KOPT-K1 (cell line): ENCODE results near the gene RELL1.

ENCODE experiments used
- H3K27ac ChIP-seq: fragments of 200-600 bp; sonication (generic); 2 replicates; pipeline ENCODE4 v1.5.1; 2016; ENCODE audit warnings: antibody characterized with exemption, mild to moderate bottlenecking, low read depth, low read length; ENCODE audit not compliant: poor library complexity, severe bottlenecking
- H3K36me3 ChIP-seq: fragments of 200-600 bp; sonication (generic); 2 replicates; pipeline ENCODE4 v1.5.1; 2017; ENCODE audit warnings: antibody characterized with exemption, mild to moderate bottlenecking, low read length, moderate library complexity; ENCODE audit not compliant: insufficient read depth
- H3K9me3 ChIP-seq: fragments of 200-600 bp; sonication (generic); 2 replicates; pipeline ENCODE4 v1.5.1; 2017; ENCODE audit warnings: antibody characterized with exemption, low read length, mild to moderate bottlenecking; ENCODE audit not compliant: insufficient read depth, poor library complexity, severe bottlenecking

Gene RELL1

GRCh38 chr4:37615720-37616063 lies 70.5 kb downstream of the RELL1 start:
- H3K36me3 ChIP-seq: 0 out of 2 replicates have a peak, but pooled peaks cover 6% of the 10 kb centered on the region
- H3K27ac ChIP-seq: no peak overlapping the region
- no peaks in the 10 kb centered on the region for H3K9me3 ChIP-seq

- H3K27ac ChIP-seq: no peak overlapping the region
- no peaks in the 10 kb centered on the region for H3K9me3 ChIP-seq
- H3K36me3 ChIP-seq: 0 out of 2 replicates have a peak, but pooled peaks cover 6% of the 10 kb centered on the region
These were observed 71.0 kb downstream of the RELL1 start for GRCh38 chr4:37615059-37615719.

DNA sequence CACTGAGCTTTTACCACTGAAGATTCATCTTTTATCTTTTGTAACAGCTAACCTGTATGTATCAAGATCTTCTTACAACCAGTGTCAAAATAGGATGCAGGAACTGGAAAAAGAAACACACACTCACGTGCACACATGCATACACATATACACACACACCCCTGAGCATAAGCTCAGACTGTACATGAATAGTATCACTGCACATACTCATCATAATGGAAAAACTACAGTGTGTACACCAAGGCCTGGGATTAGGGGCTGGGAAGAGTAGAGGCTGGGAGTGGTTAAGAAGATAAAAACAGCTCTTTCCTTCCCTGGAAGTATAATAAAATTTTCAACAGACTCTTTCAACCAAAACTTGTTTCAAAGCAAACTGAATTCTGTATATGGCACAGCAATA lies 73.4 kb downstream of the RELL1 start:
- Histone ChIP-seq H3K36me3 (peaks cover 12% of the 10 kb centered on the region; the same call in 1 of the 2 replicates), H3K27ac (no peak overlapping the region), H3K9me3 (peaks cover 5% of the 10 kb centered on the region)

DNA sequence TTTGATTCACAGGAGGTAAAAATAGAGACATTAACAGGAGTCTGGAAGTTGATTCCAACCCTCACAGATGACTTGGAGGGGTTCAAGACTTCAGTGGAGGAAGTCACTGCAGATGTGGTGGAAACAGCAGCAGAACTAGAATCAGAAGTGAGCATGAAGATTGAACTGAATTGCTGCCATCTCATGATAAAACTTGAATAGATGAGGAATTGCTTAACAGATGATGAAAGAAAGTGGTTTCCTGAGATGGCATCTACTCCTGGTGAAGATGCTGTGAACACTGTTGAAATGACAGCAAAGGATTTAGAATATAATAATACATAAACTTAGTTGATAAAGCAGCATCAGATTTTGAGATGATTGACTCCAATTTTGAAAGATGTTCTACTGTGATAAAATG lies 76.5 kb downstream of the RELL1 start:
- H3K9me3 ChIP-seq: peaks cover 5% of the 10 kb centered on the region
- H3K36me3 ChIP-seq: peaks cover 12% of the 10 kb centered on the region; the same call in 1 of the 2 replicates
- no peak overlapping the region for H3K27ac ChIP-seq

GRCh38 chr4:37607018-37607417 lies 79.2 kb downstream of the RELL1 start:
- H3K9me3 ChIP-seq: peaks cover 5% of the 10 kb centered on the region
- peaks cover 12% of the 10 kb centered on the region; the same call in 1 of the 2 replicates for H3K36me3 ChIP-seq
- no peak overlapping the region for H3K27ac ChIP-seq

DNA sequence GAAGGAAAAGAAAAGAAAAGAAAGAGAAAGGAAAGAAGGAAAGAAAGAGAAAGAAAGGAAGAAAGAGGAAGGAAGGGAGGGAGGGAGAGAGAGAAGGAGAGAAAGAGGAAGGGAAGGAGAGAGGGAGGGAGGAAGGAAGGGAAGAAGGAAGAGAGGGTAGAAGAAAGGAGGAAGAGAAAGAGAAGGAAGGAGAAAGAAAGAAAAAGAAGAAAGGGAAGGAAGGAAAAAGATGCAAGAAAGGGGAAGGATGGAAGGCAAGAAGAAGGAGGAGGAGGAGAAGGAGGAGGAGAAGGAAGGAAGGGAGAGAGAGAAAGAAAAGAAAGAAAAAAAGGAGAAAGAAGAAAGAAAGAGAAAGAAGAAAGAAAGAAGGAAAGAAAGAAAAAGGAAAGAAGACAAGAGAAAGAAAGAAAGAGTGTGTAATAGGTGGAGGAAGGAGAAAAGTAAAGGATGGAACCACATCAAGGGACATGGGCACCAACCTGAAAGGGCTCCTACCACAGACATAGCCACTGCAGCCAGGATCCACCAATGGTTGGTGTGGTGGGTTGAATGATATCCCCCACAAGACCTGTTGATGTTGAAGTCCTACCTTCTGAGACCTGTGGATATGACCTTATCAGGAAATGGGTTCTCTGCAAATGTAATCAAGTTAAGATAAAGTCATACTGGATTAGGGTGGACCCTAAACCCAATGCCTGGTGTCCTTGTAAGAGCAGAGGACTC lies 80.2 kb downstream of the RELL1 start:
- H3K36me3 ChIP-seq: peaks cover 6% of the 10 kb centered on the region; the same call in 1 of the 2 replicates
- H3K27ac ChIP-seq: no peak overlapping the region
- peaks cover 5% of the 10 kb centered on the region for H3K9me3 ChIP-seq

DNA sequence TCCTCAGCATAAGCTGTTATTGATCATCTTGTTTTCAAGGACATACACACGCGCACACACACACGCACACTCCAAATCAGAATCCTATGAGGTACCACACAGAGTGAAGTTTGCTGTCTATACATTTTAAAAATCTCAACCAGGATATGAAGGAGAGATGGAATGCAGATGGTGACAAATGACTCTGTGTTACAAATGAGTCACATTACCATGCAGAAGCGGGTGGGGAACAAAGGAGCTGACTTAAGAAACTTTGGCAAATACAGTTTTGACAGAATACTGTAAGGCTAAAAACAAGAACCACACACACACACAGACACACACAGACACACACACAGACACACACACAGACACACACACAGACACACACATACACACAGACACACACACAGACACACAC lies 81.7 kb downstream of the RELL1 start:
- H3K9me3 ChIP-seq: peaks cover 5% of the 10 kb centered on the region
- peaks cover 3% of the 10 kb centered on the region; the same call in 1 of the 2 replicates for H3K36me3 ChIP-seq
- no peak overlapping the region for H3K27ac ChIP-seq

DNA sequence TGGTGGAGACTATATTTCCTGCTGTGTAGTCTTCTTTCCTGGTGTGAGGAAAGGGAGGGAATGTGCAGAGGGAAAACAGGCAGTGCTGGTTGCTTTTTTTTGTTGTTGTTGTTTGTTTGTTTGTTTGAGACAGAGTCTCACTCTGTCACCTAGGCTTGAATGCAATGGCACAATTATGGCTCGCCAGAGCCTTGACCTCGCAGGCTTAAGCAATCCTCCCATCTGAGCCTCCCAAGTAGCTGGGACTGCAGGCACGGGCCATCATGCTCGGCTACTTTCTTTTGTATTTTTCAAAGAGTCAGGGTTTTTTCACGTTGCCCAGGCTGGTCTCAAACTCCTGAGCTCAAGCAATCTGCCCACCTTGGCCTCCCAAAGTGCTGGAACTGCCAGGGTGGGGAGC lies 82.5 kb downstream of the RELL1 start:
- Histone ChIP-seq H3K9me3 (no peaks in the 10 kb centered on the region), H3K27ac (no peak overlapping the region), H3K36me3 (no peaks in the 10 kb centered on the region)

DNA sequence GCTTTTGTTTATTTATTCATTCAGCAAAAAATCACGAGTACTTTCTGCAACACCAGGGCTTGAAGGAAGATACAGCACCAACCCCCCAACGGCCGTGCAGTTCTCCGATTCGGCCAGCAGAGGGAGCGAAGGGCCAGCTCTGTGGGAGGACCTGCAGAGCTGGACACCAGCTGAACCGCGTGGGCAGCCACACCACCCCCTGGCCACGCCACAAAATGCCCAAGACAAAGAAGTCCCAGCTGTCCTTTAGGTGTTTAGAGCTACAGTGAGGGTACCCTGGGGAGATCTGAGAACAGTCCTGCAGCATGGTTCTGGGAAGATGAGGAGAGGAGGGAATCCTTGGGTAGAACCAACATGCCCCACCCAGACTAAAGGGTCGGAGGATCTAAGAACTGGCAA lies 83.1 kb downstream of the RELL1 start:
- Histone ChIP-seq H3K27ac (no peak overlapping the region), H3K36me3 (no peaks in the 10 kb centered on the region), H3K9me3 (no peaks in the 10 kb centered on the region)

DNA sequence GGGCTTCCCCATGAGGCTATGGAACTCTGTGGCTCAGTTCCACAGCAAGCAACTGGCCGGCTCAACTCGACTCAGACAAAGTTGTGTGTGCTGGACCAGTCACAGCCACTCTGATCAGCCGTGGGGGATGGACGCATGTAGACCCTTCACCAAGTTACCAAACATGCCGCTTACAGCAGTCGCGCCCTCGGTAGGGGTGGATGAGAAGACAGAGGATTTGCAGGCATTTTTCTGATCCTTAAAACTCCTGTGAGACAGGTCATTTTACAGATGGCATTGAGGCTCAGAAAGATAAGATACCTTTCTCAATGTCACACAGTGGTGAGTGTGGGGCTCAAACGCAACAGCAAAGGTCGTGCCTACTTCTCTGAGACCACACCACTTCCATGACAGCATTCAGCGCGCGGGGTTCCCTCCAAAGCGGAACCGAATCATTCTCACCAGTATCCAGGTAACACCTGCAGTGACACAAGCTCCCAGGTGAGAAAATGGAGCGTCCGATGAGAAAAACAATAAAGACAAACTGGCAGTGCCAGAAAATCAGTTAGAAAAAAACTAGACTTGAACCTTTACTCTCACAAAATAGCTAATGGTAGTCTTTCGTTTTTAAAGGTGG lies 83.6 kb downstream of the RELL1 start:
- H3K9me3 ChIP-seq: no peaks in the 10 kb centered on the region
- H3K36me3 ChIP-seq: no peaks in the 10 kb centered on the region
- no peak overlapping the region for H3K27ac ChIP-seq

DNA sequence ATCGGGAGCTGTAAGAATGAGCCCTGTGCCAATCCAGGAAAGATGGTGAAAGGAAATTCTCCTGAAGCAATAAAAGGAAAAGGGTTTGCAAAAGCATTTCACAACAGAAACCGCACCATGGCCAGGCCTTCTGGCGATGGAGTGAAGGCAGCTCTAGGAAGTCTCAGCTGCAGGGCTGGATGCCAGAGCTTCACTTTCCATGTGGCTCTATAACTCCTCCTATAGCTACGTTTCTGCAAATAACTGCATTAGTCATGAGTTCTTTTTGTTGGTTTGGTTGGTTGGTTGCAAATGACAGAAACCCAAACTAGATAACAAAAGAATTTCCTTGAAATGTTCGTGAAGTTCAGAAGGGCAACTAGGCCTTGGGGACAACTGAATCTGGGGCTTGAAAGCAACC lies 84.6 kb downstream of the RELL1 start:
- H3K36me3 ChIP-seq: no peaks in the 10 kb centered on the region
- no peaks in the 10 kb centered on the region for H3K9me3 ChIP-seq
- no peak overlapping the region for H3K27ac ChIP-seq

- H3K27ac ChIP-seq: no peak overlapping the region
- no peaks in the 10 kb centered on the region for H3K9me3 ChIP-seq
- no peaks in the 10 kb centered on the region for H3K36me3 ChIP-seq
These were observed 86.9 kb downstream of the RELL1 start for GRCh38 chr4:37599092-37599790.

GRCh38 chr4:37597034-37597433 lies 89.1 kb downstream of the RELL1 start:
- Histone ChIP-seq H3K27ac (no peak overlapping the region), H3K36me3 (no peaks in the 10 kb centered on the region), H3K9me3 (no peaks in the 10 kb centered on the region)

DNA sequence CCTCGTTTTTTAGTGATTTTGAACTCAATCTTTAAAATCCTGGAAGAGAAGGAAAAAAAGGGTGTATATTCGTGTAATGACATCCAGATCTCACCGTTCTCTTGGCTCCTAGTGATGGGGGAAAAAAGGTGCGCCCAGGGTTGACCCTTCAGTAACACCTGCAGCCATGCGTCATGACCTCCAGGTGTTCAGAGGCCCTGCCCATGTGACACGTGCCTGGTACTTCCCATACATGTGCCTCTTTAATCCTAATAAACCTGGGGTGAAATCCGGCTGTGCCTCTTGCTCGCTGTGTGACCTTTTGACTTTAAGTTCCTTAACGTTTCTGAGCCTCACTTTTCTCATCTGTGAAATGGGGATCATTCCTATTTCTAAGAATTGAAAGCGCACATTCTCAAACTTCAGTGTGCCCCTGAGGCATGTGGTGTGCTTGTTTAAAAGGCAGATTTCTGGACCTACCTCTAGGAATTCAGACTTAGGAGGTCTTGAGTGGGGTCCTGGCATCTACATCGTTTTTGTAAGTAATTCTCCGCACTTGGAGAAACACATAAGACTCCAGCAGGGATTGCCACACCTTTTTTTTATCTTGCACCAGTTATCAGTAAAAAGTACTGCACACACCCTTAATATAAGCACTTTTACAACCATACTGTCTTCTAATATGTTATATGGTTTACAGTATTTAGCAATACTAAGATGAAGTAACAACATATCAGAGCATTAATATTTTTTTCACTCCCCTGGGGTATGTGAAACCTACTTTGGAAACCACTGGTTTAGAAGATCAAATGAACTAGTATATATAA lies 90.1 kb downstream of the RELL1 start:
- Histone ChIP-seq H3K36me3 (no peaks in the 10 kb centered on the region), H3K27ac (no peak overlapping the region), H3K9me3 (no peaks in the 10 kb centered on the region)
